Small intestine (tissue), 7 donors: ENCODE measurements around the gene P2RY2. TPM values are rescaled to one million over a fixed set of nuclear protein-coding genes. Genes with fewer than 3 reads are reported as not detected.

Source experiments
- DNase-seq, 2 donors: peaks; one replicate each; pipeline versions ENCODE4 v3.0.0 to v3.0.0-alpha.2; 2013
- FAIRE-seq: peaks from 2 replicates; lab custom pipeline; 2012; peaks lifted over from hg19 to GRCh38; lab: Jason Lieb, UNC
- H3K27ac ChIP-seq, 3 donors: one replicate each; pipeline ENCODE4 v1.5.1; 2013; ENCODE audit warnings: low read length in 2 of 3, mild to moderate bottlenecking in 2 of 3, control low read depth in 1 of 3, inconsistent platforms in 1 of 3, low read depth in 1 of 3, moderate library complexity in 1 of 3
- H3K27me3 ChIP-seq, 3 donors: one replicate each; pipeline ENCODE4 v1.6.1; 2013; ENCODE audit warnings: low read length in 3 of 3, inconsistent platforms in 1 of 3; ENCODE audit not compliant: control insufficient read depth in 3 of 3, insufficient read depth in 3 of 3
- H3K36me3 ChIP-seq, 3 donors: one replicate each; pipeline ENCODE4 v1.6.1; 2013; ENCODE audit warnings: low read length in 3 of 3, inconsistent platforms in 1 of 3, low read depth in 1 of 3, mild to moderate bottlenecking in 1 of 3, moderate library complexity in 1 of 3; ENCODE audit not compliant: control insufficient read depth in 3 of 3, insufficient read depth in 2 of 3
- H3K4me1 ChIP-seq, 3 donors: one replicate each; pipeline ENCODE4 v1.6.1; 2013; ENCODE audit warnings: low read length in 2 of 3, inconsistent platforms in 1 of 3, low read depth in 1 of 3, mild to moderate bottlenecking in 1 of 3, moderate library complexity in 1 of 3; ENCODE audit not compliant: control insufficient read depth in 3 of 3, insufficient read depth in 2 of 3
- H3K4me3 ChIP-seq, 3 donors: one replicate each; pipeline ENCODE4 v1.5.1; 2013; ENCODE audit warnings: low read length in 3 of 3, control low read depth in 1 of 3, inconsistent platforms in 1 of 3, low read depth in 1 of 3, mild to moderate bottlenecking in 1 of 3, moderate library complexity in 1 of 3
- H3K9me3 ChIP-seq, 2 donors: one replicate each; pipeline ENCODE4 v1.6.1; 2013; ENCODE audit warnings: low read depth in 1 of 2, low read length in 1 of 2; ENCODE audit not compliant: control insufficient read depth in 2 of 2, insufficient read depth in 1 of 2
- WGBS, 3 donors: extraction: QIAGEN DNeasy Blood & Tissue Kit; methylation state at CpG; one replicate each; pipeline ENCODE4 v1.1.7; 2013; 5-methylcytosine and 5-hydroxymethylcytosine counted together
- polyA plus RNA-seq, 4 donors: library from polyadenylated mRNA; stranded (reverse) in 3 of 4; unstranded in 1 of 4; fragments of 200-250 nt in 3 of 4; fragments of 120-200 nt in 1 of 4; gene quantifications; one replicate each; pipeline versions ENCODE4 v1.2.1 to v1.2.3, GENCODE V29; 2013
- donor health status: healthy with polysubstance abuse.
- donor health status: control.
- donor health status: control.
- donor health status: Bipolar disorder and iron deficiency.
- donor health status: healthy.

The P2RY2 gene
- polyA plus RNA-seq, 4 donors: 4.1 to 7.4 (median 5.6) TPM

DNA sequence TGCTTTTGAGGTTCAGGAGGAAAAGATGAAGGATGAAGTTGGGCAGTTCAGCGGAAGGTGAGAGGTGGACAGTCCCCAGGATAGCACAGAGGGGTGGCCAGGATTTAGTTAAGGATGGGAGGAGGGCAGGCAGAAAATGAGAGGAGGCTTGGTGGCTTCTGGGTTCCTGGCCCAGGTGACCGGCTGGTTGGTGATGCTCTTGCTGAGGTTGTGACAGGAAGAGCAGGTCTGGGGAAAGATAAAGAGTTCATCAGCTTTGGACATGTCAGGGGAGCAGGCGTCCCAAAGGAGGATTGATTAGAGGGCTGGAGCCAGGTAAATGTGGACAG is 27.6 kb upstream of the P2RY2 start:
- Histone ChIP-seq H3K27me3 (peaks cover 0 to 3% (median 0%) of the 10 kb centered on the region in 3 donors), H3K9me3 (no peaks in the 10 kb centered on the region), H3K27ac (no peak overlapping the region), H3K4me1 (peaks cover 2 to 16% (median 9%) of the 10 kb centered on the region in 3 donors), H3K4me3 (no peak overlapping the region), H3K36me3 (no peaks in the 10 kb centered on the region)
- no peak for FAIRE-seq
- 93 to 98% (median 96%) methylated on average over 3 of the region's 3 CpGs for WGBS, 3 donors
- no peak for DNase-seq

GRCh38 chr11:73191151-73191550 is 26.9 kb upstream of the P2RY2 start:
- Histone ChIP-seq H3K27ac (no peak overlapping the region), H3K36me3 (no peaks in the 10 kb centered on the region), H3K4me3 (no peak overlapping the region), H3K9me3 (no peaks in the 10 kb centered on the region), H3K4me1 (peaks cover 2 to 22% (median 12%) of the 10 kb centered on the region in 3 donors), H3K27me3 (no peaks in the 10 kb centered on the region)
- DNase-seq: peak in 1 of 2 donors; percentile 1
- 37 to 64% (median 56%) methylated on average over 6 of the region's 6 CpGs for WGBS, 3 donors
- no peak for FAIRE-seq

DNA sequence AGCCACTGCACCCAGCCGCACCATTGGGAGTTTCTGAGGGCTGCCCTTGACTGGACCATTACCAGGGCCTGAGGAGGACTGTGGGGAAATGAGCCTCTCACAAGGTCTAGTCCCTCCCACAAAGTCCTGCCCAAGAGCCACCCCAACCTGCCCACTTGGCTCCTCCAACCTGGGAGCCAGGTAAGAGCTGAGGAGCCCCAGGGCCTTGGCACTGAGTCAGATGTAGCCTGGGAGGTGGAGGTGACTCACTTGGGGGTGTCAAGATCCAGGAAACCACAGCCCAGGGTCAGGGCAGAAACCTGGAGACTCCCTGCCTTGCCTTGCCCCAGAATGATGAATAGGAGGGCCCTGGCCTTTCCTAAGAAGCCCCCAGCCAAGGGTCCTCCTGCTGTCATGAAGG is 25.8 kb upstream of the P2RY2 start:
- H3K27me3 ChIP-seq: no peaks in the 10 kb centered on the region
- H3K9me3 ChIP-seq: no peaks in the 10 kb centered on the region
- H3K36me3 ChIP-seq: no peaks in the 10 kb centered on the region
- peaks cover 2 to 25% (median 12%) of the 10 kb centered on the region in 3 donors for H3K4me1 ChIP-seq
- FAIRE-seq: no peak
- WGBS, 3 donors: 90 to 100% (median 100%) methylated on average over 1 of the region's 1 CpG
- H3K4me3 ChIP-seq: no peak overlapping the region
- DNase-seq: peak in 1 of 2 donors; percentile 71
- H3K27ac ChIP-seq: peak overlapping the region in 1 of 3 donors; percentile 37

DNA sequence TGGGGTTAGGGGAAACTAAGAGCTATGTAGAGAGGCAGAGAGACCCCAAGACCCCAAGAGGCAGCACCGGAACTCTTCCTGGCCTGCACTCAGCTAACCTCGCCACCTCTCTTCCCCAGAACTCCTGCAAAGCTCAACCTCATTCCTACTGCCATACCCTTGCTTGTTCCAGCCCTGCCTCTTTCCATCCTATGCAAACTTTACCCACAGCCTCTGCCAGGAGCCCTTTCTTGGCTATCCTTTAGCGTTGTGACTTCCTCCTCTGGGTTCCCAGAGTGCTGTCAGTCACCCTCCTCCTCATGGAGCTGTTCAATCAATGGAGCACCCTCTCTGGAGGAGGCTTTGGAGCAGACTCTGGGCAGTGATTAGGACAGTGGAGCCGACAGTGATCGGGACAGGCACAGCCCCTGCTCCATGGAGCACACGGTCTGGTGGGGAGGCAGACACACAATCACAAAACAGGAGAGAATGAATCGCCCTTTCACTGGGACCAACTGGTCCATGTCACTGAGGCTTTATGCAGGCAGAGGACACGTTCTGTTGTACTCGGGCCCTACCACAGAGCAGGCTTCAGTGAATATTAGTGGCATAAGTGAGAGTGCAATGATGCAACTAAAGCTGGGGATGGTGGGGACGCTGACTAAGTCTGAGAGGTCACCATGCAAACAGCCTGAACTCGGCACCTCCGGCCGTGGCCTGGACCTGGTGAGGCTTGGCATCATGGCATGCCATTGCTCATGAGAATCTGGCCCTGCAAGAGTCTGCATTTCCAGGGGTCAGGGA is 24.6 kb upstream of the P2RY2 start:
- WGBS, 3 donors: 66 to 78% (median 72%) methylated on average over 13 of the region's 13 CpGs
- no peaks in the 10 kb centered on the region for H3K36me3 ChIP-seq
- no peaks in the 10 kb centered on the region for H3K27me3 ChIP-seq
- peak in 1 of 2 donors; percentile 14 for DNase-seq
- peak overlapping the region in 1 of 3 donors; percentile 43 for H3K27ac ChIP-seq
- no peak overlapping the region for H3K4me3 ChIP-seq
- no peak for FAIRE-seq
- H3K9me3 ChIP-seq: no peaks in the 10 kb centered on the region
- H3K4me1 ChIP-seq: peaks cover 3 to 34% (median 12%) of the 10 kb centered on the region in 3 donors

DNA sequence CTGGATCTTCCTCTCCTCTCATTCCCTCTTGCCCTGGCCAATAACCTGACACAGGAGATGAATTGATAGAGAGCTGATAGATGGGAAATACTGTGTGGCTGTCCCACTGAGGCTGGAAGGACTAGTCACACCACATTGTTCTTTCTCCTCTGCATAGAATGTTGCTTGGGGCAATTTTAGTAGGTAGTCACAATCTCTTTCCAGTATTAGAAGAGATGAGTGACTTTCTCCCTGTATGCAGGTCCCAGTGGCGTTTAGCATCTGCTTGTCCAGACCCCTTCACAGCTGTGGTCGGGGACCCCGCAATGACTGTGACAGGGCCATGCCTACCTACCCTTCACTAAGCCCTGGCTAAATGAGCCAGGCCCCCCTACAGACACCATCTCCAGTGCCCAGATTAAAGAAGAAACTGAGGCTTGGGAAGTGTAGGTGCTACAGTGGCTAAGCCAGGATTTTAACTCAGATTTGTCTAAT is 24.0 kb upstream of the P2RY2 start:
- H3K27me3 ChIP-seq: no peaks in the 10 kb centered on the region
- peak overlapping the region; percentile 12 to 43 (median 40) for H3K27ac ChIP-seq
- WGBS, 3 donors: 57 to 83% (median 79%) methylated on average over 3 of the region's 3 CpGs
- H3K4me3 ChIP-seq: no peak overlapping the region
- peaks cover 5 to 39% (median 12%) of the 10 kb centered on the region in 3 donors for H3K4me1 ChIP-seq
- H3K36me3 ChIP-seq: no peaks in the 10 kb centered on the region
- DNase-seq: peak in 1 of 2 donors; percentile 11
- no peaks in the 10 kb centered on the region for H3K9me3 ChIP-seq
- no peak for FAIRE-seq

- DNase-seq: peak; percentile 95 to 98
- H3K36me3 ChIP-seq: no peaks in the 10 kb centered on the region
- H3K4me3 ChIP-seq: no peak overlapping the region
- no peaks in the 10 kb centered on the region for H3K9me3 ChIP-seq
- WGBS, 3 donors: 6 to 66% (median 34%) methylated on average over 8 of the region's 8 CpGs
- no peaks in the 10 kb centered on the region for H3K27me3 ChIP-seq
- no peak for FAIRE-seq
- H3K27ac ChIP-seq: peak overlapping the region; percentile 87 to 89 (median 88)
- H3K4me1 ChIP-seq: peaks cover 5 to 39% (median 12%) of the 10 kb centered on the region in 3 donors
Measured at GRCh38 chr11:73194593-73194992, 23.5 kb upstream of the P2RY2 start.

DNA sequence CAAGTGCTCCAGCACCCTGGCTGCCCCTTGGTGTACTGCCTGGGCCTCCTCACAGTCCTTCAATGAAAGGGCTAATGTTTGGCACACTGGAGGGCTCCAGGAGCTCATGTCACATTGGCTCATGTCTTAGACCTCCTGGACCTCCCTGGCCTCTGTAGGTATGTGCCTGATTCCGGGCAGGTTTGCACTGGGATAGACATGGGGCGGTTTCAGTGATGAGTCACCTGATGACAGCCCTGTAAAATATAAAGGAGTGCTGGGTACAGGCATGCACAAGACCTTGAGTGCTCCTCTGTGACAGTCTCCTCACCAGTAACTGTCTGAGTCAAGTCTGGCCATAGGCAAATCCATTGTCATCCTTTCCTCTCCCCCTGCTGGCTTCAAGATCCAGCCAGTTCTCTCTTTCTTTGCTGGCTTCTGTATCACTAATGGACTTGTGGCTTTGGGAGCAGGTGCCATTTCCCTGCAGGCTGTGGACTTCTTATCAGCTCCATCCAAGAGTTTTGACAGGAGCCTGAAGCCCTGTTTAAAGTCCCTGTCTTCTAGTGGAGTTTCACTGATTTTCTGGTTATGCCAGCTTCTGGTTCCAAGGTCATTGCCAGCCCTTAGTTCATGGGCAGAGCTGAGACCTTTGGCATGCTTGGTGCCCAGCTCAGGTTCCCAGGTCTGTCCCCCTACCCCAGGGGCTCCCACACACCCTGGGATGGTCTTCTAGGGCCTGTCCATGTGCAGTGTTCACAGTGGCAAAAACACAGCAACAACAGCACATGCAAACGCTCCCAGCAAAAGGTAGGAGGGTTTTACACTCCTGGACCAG is 22.7 kb upstream of the P2RY2 start:
- DNase-seq: peak; percentile 77 to 80
- no peaks in the 10 kb centered on the region for H3K9me3 ChIP-seq
- H3K4me1 ChIP-seq: peaks cover 5 to 44% (median 12%) of the 10 kb centered on the region in 3 donors
- no peaks in the 10 kb centered on the region for H3K36me3 ChIP-seq
- peak overlapping the region; percentile 87 to 89 (median 88) for H3K27ac ChIP-seq
- FAIRE-seq: no peak
- WGBS, 3 donors: 26 to 71% (median 54%) methylated on average over 3 of the region's 3 CpGs
- H3K27me3 ChIP-seq: no peaks in the 10 kb centered on the region
- H3K4me3 ChIP-seq: no peak overlapping the region

- FAIRE-seq (no peak), DNase-seq (no peak)
- WGBS, 3 donors: 87 to 94% (median 93%) methylated on average over 6 of the region's 6 CpGs
- Histone ChIP-seq H3K4me3 (no peak overlapping the region), H3K27ac (peak overlapping the region in 1 of 3 donors; percentile 88), H3K27me3 (no peaks in the 10 kb centered on the region), H3K36me3 (no peaks in the 10 kb centered on the region), H3K9me3 (no peaks in the 10 kb centered on the region), H3K4me1 (peaks cover 5 to 55% (median 12%) of the 10 kb centered on the region in 3 donors)
Measured at GRCh38 chr11:73196576-73196975, 21.5 kb upstream of the P2RY2 start.
